ENCODE data around the gene SPAG16. TPM values are rescaled to one million over a fixed set of nuclear protein-coding genes. Genes with fewer than 3 reads are reported as not detected.

SPAG16 gene
- total RNA-seq, 1 donor from 2014 or later = 20.6 TPM

DNA sequence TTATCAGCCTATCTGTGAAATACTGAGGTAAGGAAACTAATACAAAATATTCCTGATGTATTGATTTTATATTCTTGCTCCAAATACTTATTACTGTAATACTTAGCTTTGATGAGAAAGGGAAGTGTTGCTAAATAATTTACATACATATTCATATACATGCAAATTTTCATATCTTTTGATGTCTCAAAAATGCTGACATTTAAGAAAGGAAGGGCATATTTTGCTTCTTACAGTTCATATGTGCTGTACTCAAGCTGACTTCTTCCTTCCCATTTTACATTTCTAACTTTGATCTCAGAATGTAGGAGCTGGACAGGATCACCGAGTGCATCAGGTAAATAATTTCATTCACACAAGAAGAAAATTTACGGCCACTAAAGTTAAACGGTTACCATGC lies 727.4 kb downstream of the SPAG16 start:
- Histone ChIP-seq H3K36me3 (no peaks in the 10 kb centered on the region), H3K27me3 (ENCODE audit: low read depth) (no peaks in the 10 kb centered on the region), H3K4me1 (no peaks in the 10 kb centered on the region), H3K9me3 (replicated peaks) (peaks cover 11% of the 10 kb centered on the region), H3K4me3 (no peak overlapping the region), H3K27ac (replicated peaks) (no peak overlapping the region)
- no peak for DNase-seq
- intact Hi-C loops (cut with micrococcal nuclease) = no loop called here
- TF ChIP-seq, protein P1, sequence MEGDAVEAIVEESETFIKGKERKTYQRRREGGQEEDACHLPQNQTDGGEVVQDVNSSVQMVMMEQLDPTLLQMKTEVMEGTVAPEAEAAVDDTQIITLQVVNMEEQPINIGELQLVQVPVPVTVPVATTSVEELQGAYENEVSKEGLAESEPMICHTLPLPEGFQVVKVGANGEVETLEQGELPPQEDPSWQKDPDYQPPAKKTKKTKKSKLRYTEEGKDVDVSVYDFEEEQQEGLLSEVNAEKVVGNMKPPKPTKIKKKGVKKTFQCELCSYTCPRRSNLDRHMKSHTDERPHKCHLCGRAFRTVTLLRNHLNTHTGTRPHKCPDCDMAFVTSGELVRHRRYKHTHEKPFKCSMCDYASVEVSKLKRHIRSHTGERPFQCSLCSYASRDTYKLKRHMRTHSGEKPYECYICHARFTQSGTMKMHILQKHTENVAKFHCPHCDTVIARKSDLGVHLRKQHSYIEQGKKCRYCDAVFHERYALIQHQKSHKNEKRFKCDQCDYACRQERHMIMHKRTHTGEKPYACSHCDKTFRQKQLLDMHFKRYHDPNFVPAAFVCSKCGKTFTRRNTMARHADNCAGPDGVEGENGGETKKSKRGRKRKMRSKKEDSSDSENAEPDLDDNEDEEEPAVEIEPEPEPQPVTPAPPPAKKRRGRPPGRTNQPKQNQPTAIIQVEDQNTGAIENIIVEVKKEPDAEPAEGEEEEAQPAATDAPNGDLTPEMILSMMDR (IDR thresholded peaks at IDR 0.05; ENCODE audit: borderline replicate concordance) = no peak

DNA sequence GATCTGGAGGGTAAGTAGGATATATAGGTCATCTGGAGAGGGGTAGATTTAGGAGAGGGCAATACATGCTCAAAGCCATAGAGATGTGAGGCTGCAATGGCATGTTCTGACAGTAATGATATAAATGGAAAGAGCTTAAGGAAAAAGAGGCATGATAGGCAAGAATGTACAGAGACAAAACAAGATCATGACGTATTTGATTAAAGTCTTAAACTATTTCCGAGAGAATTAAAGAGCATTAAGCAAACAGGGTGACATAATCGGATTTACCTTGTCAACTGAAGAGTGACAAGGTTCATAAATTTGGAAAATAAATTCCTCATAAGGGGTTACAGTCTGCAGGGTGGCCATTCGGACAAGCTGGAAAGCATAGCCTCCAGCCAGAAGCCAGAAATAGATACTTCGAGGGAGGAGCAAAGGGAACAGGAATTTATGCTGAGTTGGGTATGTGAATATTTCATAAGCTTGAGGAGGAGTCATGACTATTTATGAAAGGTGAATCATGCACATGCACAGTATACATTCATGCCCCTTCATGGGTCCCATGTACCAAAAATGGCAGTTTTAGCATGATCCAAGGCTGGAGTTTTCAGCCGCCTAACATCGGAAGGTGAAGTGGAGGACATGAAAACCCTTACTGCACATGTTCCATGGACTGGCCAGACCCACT lies 730.4 kb downstream of the SPAG16 start:
- TF ChIP-seq, protein P1 (IDR thresholded peaks at IDR 0.05; ENCODE audit: borderline replicate concordance) = no peak
- no peaks in the 10 kb centered on the region for H3K36me3 ChIP-seq
- H3K27me3 ChIP-seq (ENCODE audit: low read depth) = no peaks in the 10 kb centered on the region
- DNase-seq = no peak
- no peak overlapping the region for H3K27ac ChIP-seq (replicated peaks)
- no peaks in the 10 kb centered on the region for H3K4me1 ChIP-seq
- H3K9me3 ChIP-seq (replicated peaks) = no peaks in the 10 kb centered on the region
- intact Hi-C loops (cut with micrococcal nuclease) = no loop called here
- no peak overlapping the region for H3K4me3 ChIP-seq

DNA sequence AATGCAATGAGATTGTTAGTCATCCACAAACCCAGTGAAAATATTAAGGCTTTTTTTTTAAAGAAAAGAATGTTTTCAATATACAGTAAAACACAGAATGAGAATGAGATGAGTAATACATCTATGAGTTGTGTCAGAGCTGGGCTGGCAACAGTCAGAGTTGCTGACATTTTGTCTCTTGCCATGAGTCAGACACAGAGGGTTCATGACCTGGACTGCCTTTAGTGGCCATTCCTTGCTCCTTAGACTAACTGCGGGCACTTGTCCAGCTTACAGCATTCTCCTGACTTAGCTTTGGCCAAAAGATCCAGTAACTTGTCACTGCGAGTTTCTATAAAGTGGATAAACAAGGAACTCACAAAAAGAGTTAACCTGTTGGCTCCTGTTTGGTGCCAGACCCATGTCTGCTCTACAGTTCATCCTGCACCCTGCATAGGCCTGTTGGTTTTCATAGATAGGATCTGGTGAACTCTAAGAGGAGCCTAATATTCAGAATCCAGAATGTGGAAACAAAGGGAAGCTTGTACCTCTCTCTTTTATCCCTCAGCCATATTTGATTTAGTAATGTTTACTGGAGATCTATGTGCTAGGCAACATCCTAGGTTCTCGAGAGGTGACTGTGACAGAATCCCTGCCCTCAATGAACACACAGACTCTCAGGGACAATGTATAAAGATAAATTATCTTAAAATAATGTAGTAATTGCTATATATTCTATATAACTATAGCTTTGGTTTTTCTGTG lies 735.1 kb downstream of the SPAG16 start:
- no peaks in the 10 kb centered on the region for H3K4me1 ChIP-seq
- intact Hi-C loops (cut with micrococcal nuclease) = no loop called here
- TF ChIP-seq, protein P1 (IDR thresholded peaks at IDR 0.05; ENCODE audit: borderline replicate concordance) = no peak
- no peaks in the 10 kb centered on the region for H3K36me3 ChIP-seq
- H3K4me3 ChIP-seq = no peak overlapping the region
- no peak for DNase-seq
- H3K9me3 ChIP-seq (replicated peaks) = no peaks in the 10 kb centered on the region
- H3K27me3 ChIP-seq (ENCODE audit: low read depth) = no peaks in the 10 kb centered on the region
- H3K27ac ChIP-seq (replicated peaks) = no peak overlapping the region

DNA sequence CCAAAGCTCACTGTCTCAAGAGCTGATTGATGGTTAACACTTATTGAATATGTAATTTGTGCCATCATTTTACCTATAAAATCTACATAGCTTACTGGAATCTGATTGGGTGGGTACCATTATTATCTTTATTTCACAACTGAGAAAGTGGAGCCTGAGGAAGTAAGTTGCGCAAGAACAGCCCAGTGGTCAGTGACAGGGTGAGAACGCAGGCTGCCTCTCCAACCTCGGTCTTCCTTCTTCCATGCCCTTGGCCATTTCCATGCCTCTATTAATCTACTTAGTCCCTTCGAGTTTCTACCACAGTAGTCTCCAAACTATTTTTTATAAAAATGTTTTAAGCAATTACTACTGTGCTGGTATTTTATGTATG lies 735.7 kb downstream of the SPAG16 start:
- Histone ChIP-seq H3K27me3 (ENCODE audit: low read depth) (no peaks in the 10 kb centered on the region), H3K36me3 (no peaks in the 10 kb centered on the region), H3K9me3 (replicated peaks) (no peaks in the 10 kb centered on the region), H3K4me3 (no peak overlapping the region), H3K4me1 (no peaks in the 10 kb centered on the region), H3K27ac (replicated peaks) (no peak overlapping the region)
- TF ChIP-seq, protein P1 (IDR thresholded peaks at IDR 0.05; ENCODE audit: borderline replicate concordance) = no peak
- intact Hi-C loops (cut with micrococcal nuclease) = no loop called here
- DNase-seq = no peak

DNA sequence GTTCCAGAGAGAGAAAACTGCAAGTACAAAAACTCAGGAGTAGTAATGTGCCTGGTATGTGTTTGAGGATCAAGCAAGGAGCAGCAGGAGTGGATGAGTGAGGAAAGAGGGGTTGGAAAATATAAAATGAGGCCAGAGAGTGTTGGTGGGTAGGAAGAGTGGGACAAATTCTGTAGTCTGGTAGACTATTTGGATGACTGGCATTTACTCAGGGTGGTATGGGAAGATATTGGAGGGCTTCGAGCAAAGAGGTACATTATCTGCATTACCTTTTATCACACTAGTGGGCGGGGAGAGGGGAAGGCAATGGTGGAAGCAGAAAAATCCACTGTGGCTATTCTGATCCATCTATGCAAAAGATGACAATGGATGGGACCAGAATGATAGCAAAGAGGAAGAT lies 744.9 kb downstream of the SPAG16 start:
- Histone ChIP-seq H3K9me3 (replicated peaks) (no peaks in the 10 kb centered on the region), H3K4me3 (no peak overlapping the region), H3K27me3 (ENCODE audit: low read depth) (no peaks in the 10 kb centered on the region), H3K27ac (replicated peaks) (no peak overlapping the region), H3K4me1 (no peaks in the 10 kb centered on the region), H3K36me3 (no peaks in the 10 kb centered on the region)
- intact Hi-C loops (cut with micrococcal nuclease) = no loop called here
- no peak for DNase-seq
- TF ChIP-seq, protein P1 (IDR thresholded peaks at IDR 0.05; ENCODE audit: borderline replicate concordance) = no peak
